Chondrocyte (in vitro differentiated cells): ENCODE data around the gene ELAVL4. TPM values are rescaled to one million over a fixed set of nuclear protein-coding genes. Genes with fewer than 3 reads are reported as not detected.

Experiments
- DNase-seq: peaks from one replicate; pipeline ENCODE4 v3.0.0; 2021; ENCODE audit warnings: mixed read lengths, low spot score
- H3K27ac Mint-ChIP-seq: one replicate; pipeline ENCODE4 v1.8.0; 2021; ENCODE audit warnings: mild to moderate bottlenecking, moderate library complexity, mixed read lengths; ENCODE audit not compliant: unreplicated experiment
- H3K27me3 Mint-ChIP-seq: 2 replicates; pipeline ENCODE4 v1.8.0; 2021; ENCODE audit warnings: low read depth, mixed read lengths
- H3K36me3 Mint-ChIP-seq: 2 replicates; pipeline ENCODE4 v1.8.0; 2021; ENCODE audit warnings: low read depth, mixed read lengths
- H3K4me1 Mint-ChIP-seq: 2 replicates; pipeline ENCODE4 v1.8.0; 2021; ENCODE audit warnings: low read depth, mild to moderate bottlenecking, mixed read lengths
- H3K4me3 Mint-ChIP-seq: one replicate; pipeline ENCODE4 v1.8.0; 2021; ENCODE audit warnings: mild to moderate bottlenecking, moderate library complexity, mixed read lengths; ENCODE audit not compliant: unreplicated experiment
- H3K9me3 Mint-ChIP-seq: 2 replicates; pipeline ENCODE4 v1.8.0; 2021; ENCODE audit warnings: low read depth, mixed read lengths
- total RNA-seq: library from RNA; stranded (reverse); gene quantifications from 3 replicates; pipeline ENCODE4 v1.2.1, GENCODE V29; 2021
- TF ChIP-seq, protein P1 (sequence below): fragments of 200-600 bp; sonication (generic); IDR thresholded peaks from 2 replicates; pipeline ENCODE4 v1.5.0; 2021; ENCODE audit warnings: antibody characterized with exemption, mild to moderate bottlenecking, moderate library complexity

Gene ELAVL4
- total RNA-seq, 1 donor from 2014 or later, result not detected

DNA sequence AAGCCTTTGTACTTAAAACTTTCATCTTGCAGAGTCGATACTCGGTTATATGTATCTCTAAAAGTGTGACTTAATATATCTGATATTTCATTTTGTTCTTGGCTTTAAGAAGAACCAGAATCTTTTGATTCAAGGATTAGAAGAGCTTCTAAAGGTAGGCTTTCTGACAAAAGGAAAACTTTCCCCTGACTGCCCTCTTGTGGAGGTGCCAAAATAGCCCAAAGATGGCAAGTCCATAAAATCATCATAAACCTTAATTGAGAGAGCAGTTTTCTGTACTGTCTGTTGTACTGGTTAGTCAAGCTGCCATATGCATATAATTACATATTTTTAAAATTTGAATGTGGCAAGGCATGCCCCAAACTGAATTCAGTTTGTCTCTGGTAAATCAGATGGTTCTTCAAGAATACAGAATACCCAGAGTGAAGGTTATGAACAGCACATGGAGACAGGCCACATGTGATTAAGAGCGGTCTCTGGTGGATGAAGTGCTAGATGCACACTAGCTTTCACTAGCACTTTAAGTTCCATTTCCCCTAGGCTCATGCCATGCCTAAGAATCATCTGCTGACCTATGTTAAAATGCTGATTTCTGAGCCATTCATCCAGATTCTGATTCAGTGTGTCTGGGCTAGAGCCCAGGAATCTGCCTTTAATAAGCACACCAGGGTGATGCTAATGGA is 27.7 kb upstream of the ELAVL4 start:
- H3K9me3 Mint-ChIP-seq, result peaks cover 29% of the 10 kb centered on the region
- H3K36me3 Mint-ChIP-seq, result no peaks in the 10 kb centered on the region
- no peak for DNase-seq
- TF ChIP-seq, protein P1, sequence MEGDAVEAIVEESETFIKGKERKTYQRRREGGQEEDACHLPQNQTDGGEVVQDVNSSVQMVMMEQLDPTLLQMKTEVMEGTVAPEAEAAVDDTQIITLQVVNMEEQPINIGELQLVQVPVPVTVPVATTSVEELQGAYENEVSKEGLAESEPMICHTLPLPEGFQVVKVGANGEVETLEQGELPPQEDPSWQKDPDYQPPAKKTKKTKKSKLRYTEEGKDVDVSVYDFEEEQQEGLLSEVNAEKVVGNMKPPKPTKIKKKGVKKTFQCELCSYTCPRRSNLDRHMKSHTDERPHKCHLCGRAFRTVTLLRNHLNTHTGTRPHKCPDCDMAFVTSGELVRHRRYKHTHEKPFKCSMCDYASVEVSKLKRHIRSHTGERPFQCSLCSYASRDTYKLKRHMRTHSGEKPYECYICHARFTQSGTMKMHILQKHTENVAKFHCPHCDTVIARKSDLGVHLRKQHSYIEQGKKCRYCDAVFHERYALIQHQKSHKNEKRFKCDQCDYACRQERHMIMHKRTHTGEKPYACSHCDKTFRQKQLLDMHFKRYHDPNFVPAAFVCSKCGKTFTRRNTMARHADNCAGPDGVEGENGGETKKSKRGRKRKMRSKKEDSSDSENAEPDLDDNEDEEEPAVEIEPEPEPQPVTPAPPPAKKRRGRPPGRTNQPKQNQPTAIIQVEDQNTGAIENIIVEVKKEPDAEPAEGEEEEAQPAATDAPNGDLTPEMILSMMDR, result peak; percentile 33
- H3K27ac Mint-ChIP-seq, result no peak overlapping the region
- no peaks in the 10 kb centered on the region for H3K27me3 Mint-ChIP-seq
- no peaks in the 10 kb centered on the region for H3K4me1 Mint-ChIP-seq
- no peak overlapping the region for H3K4me3 Mint-ChIP-seq

DNA sequence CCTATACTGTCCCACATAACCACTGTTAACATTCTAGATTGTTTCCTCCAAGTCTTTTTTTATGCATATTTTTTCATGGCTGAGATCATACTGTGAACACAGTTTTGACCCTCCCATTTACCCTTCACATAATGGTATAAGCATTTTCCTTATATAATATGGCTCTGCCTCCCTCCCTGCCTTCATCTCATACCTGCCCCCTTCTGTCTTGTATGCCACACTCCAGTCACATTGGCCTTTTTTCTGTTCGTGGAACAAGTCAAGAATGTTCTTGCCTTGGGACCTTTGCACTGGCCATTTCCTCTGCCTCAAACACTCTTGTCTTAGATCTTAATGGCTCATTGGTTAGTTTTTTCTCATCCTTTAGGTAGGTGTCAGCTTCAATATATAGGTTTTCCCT is 24.3 kb upstream of the ELAVL4 start:
- no peaks in the 10 kb centered on the region for H3K4me1 Mint-ChIP-seq
- H3K27ac Mint-ChIP-seq, result no peak overlapping the region
- TF ChIP-seq, protein P1, result no peak
- H3K36me3 Mint-ChIP-seq, result no peaks in the 10 kb centered on the region
- H3K9me3 Mint-ChIP-seq, result peaks cover 19% of the 10 kb centered on the region
- no peaks in the 10 kb centered on the region for H3K27me3 Mint-ChIP-seq
- DNase-seq, result no peak
- no peak overlapping the region for H3K4me3 Mint-ChIP-seq

DNA sequence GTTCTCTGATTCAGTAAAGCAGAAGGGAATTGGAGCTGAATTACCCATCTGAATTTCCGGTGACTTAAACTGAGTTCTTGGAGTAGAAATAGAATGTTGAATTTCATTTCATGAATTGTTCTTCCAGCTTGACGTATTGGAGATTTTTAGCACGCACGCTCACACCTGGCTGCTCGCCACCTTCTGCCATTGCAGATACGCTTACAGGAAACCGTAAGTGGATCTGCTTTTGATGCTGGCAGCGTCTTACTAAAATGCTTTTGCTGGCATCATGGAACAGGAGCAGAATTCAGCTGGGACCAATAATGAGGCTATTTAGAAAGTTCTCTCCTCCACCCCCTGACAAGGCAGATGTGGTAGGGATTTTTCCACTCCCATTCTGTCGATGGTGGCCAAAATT is 17.7 kb upstream of the ELAVL4 start:
- Mint-ChIP-seq H3K27me3 (no peaks in the 10 kb centered on the region), H3K4me1 (no peaks in the 10 kb centered on the region), H3K4me3 (no peak overlapping the region), H3K36me3 (no peaks in the 10 kb centered on the region), H3K9me3 (peaks cover 11% of the 10 kb centered on the region), H3K27ac (no peak overlapping the region)
- no peak for DNase-seq
- TF ChIP-seq, protein P1, result no peak

DNA sequence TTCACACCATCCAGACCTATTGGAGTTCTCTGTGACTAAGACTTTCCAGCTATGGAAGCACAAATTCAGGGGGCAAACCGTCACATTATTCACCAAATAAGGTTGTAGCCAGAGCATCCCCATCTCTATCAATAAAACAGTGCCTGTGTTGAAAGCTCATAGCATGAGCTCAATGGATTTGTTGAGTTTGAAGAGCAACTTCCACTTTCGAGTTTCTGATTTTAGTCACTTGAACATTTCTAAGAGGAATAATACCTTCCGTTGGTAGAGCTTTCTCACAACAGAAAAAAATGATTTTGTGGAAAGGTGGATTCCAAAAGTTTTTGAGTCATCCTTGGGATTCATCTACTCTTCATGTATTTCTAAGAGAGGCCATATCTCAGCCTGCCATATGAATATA is 13.0 kb upstream of the ELAVL4 start:
- TF ChIP-seq, protein P1, result no peak
- no peaks in the 10 kb centered on the region for H3K27me3 Mint-ChIP-seq
- no peak overlapping the region for H3K4me3 Mint-ChIP-seq
- no peak for DNase-seq
- no peak overlapping the region for H3K27ac Mint-ChIP-seq
- H3K9me3 Mint-ChIP-seq, result peaks cover 5% of the 10 kb centered on the region
- no peaks in the 10 kb centered on the region for H3K36me3 Mint-ChIP-seq
- H3K4me1 Mint-ChIP-seq, result no peaks in the 10 kb centered on the region

DNA sequence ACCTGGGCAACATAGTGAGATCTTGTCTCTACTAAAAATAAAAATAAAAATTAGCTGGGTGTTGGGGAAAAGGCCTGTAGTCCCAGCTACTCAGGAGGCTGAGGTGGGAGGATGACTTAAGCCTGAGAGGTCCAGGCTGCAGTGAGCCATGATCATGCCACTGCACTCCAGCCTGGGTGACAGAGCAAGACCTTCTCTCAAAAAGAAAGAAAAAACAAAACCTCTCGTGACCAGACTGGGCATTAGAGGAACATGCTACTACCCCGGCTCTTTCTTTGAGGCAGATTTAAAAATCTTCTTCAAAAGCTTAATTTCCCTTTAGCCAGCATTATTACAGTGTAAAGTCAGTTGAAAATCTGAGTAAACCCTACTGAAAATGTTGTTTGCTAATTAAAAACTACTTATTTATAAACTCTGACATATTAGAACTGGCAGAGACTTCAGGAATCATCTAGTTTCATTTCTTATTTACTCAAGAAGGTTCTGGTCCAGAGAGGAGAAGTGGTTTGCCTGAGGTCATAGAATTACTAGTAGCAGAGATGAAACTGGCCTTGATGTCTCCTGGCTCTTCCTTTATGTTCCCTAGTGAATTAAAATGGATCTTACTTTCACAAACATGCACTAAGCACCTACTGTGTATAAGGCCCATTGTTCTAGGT is 11.6 kb upstream of the ELAVL4 start:
- Mint-ChIP-seq H3K27me3 (no peaks in the 10 kb centered on the region), H3K9me3 (peaks cover 5% of the 10 kb centered on the region), H3K4me1 (no peaks in the 10 kb centered on the region), H3K27ac (no peak overlapping the region), H3K36me3 (no peaks in the 10 kb centered on the region), H3K4me3 (no peak overlapping the region)
- DNase-seq, result no peak
- TF ChIP-seq, protein P1, result no peak
